NT2/D1 (cell line): Measurements from ENCODE around the gene SCGN.

ENCODE experiments used
- SUZ12 ChIP-seq: IDR thresholded peaks from 2 replicates; pipeline ENCODE4 v1.6.1; 2011; ENCODE audit not compliant: insufficient read length, insufficient read depth; ENCODE audit errors: extremely low read depth
- YY1 ChIP-seq: IDR thresholded peaks from 2 replicates; pipeline ENCODE4 v1.6.1; 2011; ENCODE audit not compliant: insufficient read length, insufficient read depth
- ZNF274 ChIP-seq: IDR thresholded peaks from 2 replicates; pipeline ENCODE4 v1.6.1; 2011; ENCODE audit warnings: mild to moderate bottlenecking, low read depth, low read length

GRCh38 chr6:25697537-25698340 lies 45.7 kb downstream of the SCGN start:
- TF ChIP-seq SUZ12: no peak
- no peak for TF ChIP-seq ZNF274
- no peak for TF ChIP-seq YY1
